Neural crest cell (in vitro differentiated cells): ENCODE measurements around the gene EYA3. TPM values are rescaled to one million over a fixed set of nuclear protein-coding genes. Genes with fewer than 3 reads are reported as not detected.
A peak's percentile ranks its signal among the peaks of the same experiment; 100 is the strongest.

Source experiments
- DNase-seq: peaks from one replicate; pipeline ENCODE4 v3.0.0; 2021; ENCODE audit warnings: low read depth, mixed read lengths, low spot score
- H3K27ac Mint-ChIP-seq: one replicate; pipeline ENCODE4 v1.8.0; 2021; ENCODE audit warnings: mild to moderate bottlenecking, mixed read lengths; ENCODE audit not compliant: unreplicated experiment
- H3K27me3 Mint-ChIP-seq: 2 replicates; pipeline ENCODE4 v1.8.0; 2021; ENCODE audit warnings: low read depth, mild to moderate bottlenecking, mixed read lengths
- H3K36me3 Mint-ChIP-seq: 2 replicates; pipeline ENCODE4 v1.8.0; 2021; ENCODE audit warnings: low read depth, mild to moderate bottlenecking, mixed read lengths
- H3K4me1 Mint-ChIP-seq: 2 replicates; pipeline ENCODE4 v1.8.0; 2021; ENCODE audit warnings: mixed read lengths
- H3K4me3 Mint-ChIP-seq: one replicate; pipeline ENCODE4 v1.8.0; 2021; ENCODE audit warnings: mild to moderate bottlenecking, mixed read lengths
- H3K9me3 Mint-ChIP-seq: 2 replicates; pipeline ENCODE4 v1.8.0; 2021; ENCODE audit warnings: mixed read lengths
- total RNA-seq: library from RNA; stranded (reverse); gene quantifications from 2 replicates; pipeline ENCODE4 v1.2.1, GENCODE V29; 2021
- TF ChIP-seq, protein P1 (sequence below): fragments of 200-600 bp; sonication (generic); conservative IDR thresholded peaks from 2 replicates; pipeline ENCODE4 v1.5.0; 2021; ENCODE audit warnings: antibody characterized with exemption, mild to moderate bottlenecking

Gene EYA3
- total RNA-seq, 1 donor from 2014 or later = 35.9 TPM

DNA sequence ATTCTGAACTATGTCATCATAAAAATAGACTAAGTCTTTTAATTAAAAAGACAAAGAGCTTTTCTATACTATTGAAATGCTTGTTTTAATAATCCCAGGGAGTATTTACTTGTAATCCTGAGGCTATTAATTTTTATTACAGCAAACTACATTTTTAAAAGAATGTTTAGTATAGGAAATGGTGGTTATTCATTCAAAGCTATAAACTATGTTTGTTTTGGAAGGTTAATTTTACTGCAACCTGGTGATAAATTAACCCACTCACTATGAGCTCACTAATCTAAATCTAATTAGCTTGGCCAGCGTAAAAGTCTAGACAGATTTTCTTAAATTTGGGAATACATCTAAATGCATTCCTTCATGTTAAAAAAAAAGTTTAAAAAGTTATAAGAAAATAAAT lies 13.8 kb upstream of the EYA3 start:
- Mint-ChIP-seq H3K27me3 (no peaks in the 10 kb centered on the region), H3K9me3 (no peaks in the 10 kb centered on the region), H3K36me3 (no peaks in the 10 kb centered on the region), H3K4me1 (peaks cover 13% of the 10 kb centered on the region), H3K27ac (no peak overlapping the region), H3K4me3 (no peak overlapping the region)
- DNase-seq = no peak
- TF ChIP-seq, protein P1, sequence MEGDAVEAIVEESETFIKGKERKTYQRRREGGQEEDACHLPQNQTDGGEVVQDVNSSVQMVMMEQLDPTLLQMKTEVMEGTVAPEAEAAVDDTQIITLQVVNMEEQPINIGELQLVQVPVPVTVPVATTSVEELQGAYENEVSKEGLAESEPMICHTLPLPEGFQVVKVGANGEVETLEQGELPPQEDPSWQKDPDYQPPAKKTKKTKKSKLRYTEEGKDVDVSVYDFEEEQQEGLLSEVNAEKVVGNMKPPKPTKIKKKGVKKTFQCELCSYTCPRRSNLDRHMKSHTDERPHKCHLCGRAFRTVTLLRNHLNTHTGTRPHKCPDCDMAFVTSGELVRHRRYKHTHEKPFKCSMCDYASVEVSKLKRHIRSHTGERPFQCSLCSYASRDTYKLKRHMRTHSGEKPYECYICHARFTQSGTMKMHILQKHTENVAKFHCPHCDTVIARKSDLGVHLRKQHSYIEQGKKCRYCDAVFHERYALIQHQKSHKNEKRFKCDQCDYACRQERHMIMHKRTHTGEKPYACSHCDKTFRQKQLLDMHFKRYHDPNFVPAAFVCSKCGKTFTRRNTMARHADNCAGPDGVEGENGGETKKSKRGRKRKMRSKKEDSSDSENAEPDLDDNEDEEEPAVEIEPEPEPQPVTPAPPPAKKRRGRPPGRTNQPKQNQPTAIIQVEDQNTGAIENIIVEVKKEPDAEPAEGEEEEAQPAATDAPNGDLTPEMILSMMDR = no peak

DNA sequence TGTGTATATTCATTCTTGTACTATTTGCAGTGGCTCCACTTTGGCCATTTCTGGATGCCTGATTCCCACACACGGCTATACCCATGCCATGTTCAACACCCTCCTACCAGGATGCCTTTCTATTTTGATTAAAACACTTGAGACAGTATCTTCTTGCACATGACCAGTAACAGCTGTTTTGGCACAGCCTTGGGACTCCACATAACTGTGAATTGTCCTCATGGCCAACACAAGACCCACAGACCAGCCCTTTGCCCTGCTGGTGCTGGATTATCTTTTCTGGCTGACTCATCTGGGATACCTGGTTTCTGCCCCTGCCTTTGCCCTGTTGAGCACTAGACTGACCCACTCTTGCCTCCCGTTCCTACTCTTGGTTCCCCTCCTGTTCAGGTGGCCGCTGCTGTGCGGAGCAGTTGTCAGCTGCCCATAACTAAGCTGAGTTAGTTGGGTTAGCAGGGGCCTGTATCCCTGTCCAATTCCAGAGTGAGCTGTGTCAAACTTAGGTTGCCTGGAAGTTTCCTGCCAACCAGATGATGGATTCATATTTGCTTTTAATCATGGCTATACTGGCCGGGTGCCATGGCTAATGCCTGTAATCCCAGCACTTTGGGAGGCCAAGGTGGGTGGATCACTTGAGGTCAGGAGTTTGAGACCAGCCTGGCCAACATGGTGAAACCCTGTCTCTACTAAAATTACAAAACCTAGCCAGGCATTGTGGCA lies 10.8 kb upstream of the EYA3 start:
- Mint-ChIP-seq H3K27me3 (peaks cover 19% of the 10 kb centered on the region), H3K4me3 (no peak overlapping the region), H3K27ac (no peak overlapping the region), H3K4me1 (no peaks in the 10 kb centered on the region), H3K9me3 (no peaks in the 10 kb centered on the region), H3K36me3 (no peaks in the 10 kb centered on the region)
- TF ChIP-seq, protein P1 = no peak
- DNase-seq = no peak

DNA sequence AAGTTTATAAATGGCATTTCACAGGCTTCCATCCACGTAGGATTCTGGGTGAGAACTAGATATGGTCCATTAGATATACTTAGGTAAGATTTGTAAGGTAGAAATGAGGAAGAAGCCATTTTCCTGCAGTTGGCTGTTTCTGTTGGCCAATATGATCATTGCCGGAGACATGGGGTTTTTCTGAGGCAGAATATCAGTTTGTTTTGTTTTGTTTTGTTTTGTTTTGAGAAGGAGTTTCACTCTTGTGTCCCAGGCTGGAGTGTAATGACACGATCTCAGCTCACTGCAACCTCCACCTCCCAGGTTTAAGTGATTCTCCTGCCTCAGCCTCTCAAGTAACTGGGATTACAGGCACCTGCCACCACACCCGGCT lies 8.7 kb upstream of the EYA3 start:
- TF ChIP-seq, protein P1 = no peak
- H3K27ac Mint-ChIP-seq = no peak overlapping the region
- no peaks in the 10 kb centered on the region for H3K4me1 Mint-ChIP-seq
- H3K4me3 Mint-ChIP-seq = no peak overlapping the region
- peaks cover 31% of the 10 kb centered on the region for H3K27me3 Mint-ChIP-seq
- H3K36me3 Mint-ChIP-seq = no peaks in the 10 kb centered on the region
- no peak for DNase-seq
- H3K9me3 Mint-ChIP-seq = no peaks in the 10 kb centered on the region

DNA sequence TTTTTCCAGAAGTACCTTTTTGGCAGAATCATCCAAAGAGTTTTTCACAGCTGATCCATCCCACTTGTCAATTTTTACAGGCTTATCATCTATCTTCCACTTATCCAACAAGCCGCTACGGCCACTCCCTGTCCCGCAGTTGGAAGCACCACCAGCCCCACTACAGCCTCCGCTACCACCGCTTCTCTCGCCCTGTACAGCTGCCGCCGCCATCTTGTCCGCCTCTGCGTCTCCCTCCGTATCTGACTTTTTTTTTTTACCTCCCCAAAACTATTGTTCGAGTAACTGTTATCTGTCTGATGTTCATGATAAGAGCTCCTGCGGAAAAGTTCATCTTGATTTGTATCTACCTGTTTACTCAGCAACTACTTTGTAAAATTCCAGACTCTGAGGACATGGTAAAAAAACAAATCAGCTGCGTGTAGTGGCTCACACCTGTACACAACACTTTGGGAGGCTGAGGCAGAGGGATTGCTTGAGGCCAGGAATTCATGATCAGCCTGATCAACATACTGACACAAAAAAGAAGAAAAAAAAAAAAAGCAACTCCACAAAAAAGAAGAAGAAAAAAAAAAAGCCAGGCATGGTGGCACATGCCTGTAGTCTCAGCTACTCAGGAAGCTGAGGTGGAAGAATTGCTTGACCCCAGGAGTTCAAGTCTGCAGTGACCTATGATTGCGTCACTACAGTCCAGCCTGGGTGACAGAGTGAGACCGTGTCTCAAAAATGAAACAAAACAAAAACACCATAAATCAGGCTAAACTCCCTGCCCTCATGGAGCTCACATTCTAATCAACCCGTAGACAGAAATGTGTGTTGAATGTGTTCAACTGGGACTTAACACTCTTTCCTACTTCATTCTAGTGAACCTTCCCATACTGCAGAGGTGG lies 8.0 kb upstream of the EYA3 start:
- DNase-seq = no peak
- H3K4me1 Mint-ChIP-seq = no peaks in the 10 kb centered on the region
- TF ChIP-seq, protein P1 = no peak
- no peaks in the 10 kb centered on the region for H3K9me3 Mint-ChIP-seq
- peaks cover 31% of the 10 kb centered on the region for H3K27me3 Mint-ChIP-seq
- H3K4me3 Mint-ChIP-seq = no peak overlapping the region
- no peaks in the 10 kb centered on the region for H3K36me3 Mint-ChIP-seq
- H3K27ac Mint-ChIP-seq = no peak overlapping the region

DNA sequence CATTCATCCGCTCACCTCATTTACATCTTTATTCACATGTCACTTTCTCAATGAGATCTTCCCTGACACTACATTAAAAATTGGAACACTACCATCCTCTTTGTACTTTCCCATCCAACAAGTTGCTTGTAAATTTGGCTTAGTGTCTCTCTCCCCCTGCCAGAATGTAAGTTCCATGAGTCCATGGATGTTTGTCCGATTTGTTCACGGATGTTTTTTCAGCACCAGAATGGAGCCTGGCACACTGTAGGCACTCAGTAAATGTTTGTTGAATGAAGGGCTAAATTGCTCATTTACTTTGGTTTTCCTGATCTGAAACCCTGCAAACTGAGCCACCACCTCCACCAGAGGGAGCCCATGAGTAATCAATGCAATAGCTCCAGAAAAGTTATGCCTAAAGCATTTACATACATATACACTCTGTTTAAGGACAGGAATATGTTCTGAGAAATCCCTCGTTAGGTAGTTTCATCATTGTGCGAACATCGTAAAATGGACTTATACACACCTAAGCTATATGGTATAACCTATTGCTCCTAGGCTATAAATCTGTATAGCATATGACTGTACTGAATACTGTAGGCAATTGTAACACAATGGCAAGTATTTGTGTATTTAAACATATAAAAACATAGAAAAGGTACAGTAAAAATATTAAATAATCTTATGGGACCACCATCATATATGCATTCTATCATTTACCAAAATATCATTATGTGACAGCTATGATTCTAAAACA lies 2.8 kb upstream of the EYA3 start:
- peaks cover 11% of the 10 kb centered on the region for H3K4me1 Mint-ChIP-seq
- H3K27ac Mint-ChIP-seq = no peak overlapping the region
- TF ChIP-seq, protein P1 = peak; percentile 85
- H3K36me3 Mint-ChIP-seq = no peaks in the 10 kb centered on the region
- H3K9me3 Mint-ChIP-seq = no peaks in the 10 kb centered on the region
- H3K4me3 Mint-ChIP-seq = peak overlapping the region; percentile 81
- peak; percentile 69 for DNase-seq
- H3K27me3 Mint-ChIP-seq = peaks cover 25% of the 10 kb centered on the region
